CD4-positive, alpha-beta T cell treated with Interleukin-17A for 4 hours (primary cell): ENCODE measurements around the gene POC1B.
A peak's percentile ranks its signal among the peaks of the same experiment; 100 is the strongest.

Experiments
- DNase-seq: peaks from one replicate; pipeline ENCODE4 v3.0.0-alpha.2; 2020; ENCODE audit warnings: mixed read lengths

POC1B gene

DNA sequence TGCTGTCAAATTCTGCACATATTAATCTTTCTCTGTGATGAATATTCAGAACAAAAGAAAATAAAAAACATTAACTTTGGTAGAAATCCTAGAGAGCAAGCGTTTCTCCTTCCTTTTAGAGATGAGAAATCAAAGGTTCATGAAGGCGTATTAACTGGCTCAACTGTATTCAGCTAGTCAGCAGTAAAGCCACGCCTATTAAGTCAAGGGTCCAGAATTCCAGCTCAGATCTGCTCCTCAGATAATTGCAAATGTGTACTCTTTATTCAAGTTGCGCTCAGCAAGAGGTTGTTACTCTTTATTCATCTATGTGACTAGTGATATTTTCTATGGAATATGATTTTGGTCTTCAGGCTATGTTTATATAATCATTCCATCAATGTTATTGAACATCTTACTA lies 13.1 kb upstream of the POC1B start:
- no peak for DNase-seq

DNA sequence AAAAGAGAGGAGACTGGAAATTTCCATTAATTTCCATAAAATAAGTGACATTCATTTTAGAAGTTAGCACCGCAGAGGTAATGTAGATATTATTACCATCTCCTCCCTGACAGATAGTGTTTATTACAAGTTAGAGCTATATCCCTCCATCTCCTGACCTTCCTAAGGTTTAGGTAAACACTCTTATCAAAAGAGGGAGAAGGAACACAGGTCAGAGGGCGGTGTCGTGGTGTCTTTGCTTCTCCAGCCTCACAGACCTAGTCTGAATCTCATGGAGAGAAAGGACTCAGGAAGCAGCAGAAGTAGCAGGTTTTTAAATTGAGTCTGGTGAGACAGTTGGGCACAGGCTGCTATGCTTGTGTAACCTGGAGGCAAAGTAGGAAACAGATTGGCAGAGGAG lies 11.5 kb upstream of the POC1B start:
- DNase-seq = no peak

DNA sequence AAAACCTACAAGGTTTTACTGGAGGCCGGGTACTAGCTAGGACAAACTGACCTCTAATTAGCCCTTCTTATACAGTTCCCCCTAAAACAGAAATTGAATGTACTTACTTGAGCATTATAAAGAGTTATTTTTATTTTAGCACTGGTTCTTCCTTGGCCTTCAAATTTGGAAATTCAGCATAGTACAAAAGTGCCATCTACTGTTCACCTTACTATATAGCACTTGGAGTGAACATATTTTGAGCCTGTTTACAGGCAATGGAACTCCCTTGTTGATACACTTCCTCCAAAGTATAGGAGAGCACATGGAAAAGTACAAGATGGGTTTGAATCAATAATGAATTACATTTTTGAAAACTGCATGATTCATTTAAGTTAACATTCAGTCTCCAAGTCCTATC lies 3.9 kb upstream of the POC1B start:
- no peak for DNase-seq

DNA sequence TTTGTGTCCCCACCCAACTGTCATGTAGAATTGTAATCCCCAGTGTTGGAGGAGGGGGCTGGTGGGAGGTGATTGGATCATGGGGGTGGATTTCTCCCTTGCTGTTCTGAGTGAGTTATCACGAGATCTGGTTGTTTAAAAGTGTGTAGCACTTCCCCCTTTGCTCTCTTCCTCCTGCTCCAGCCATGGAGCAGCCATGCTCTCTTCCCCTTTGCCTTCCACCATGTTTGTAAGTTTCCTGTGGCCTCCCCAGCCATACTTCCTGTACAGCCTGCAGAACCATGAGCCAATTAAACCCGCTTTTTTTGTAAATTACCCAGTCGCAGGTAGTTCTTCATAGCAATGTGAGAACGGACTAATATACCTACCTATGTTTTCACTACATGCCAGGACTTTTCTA lies 2.6 kb upstream of the POC1B start:
- no peak for DNase-seq

DNA sequence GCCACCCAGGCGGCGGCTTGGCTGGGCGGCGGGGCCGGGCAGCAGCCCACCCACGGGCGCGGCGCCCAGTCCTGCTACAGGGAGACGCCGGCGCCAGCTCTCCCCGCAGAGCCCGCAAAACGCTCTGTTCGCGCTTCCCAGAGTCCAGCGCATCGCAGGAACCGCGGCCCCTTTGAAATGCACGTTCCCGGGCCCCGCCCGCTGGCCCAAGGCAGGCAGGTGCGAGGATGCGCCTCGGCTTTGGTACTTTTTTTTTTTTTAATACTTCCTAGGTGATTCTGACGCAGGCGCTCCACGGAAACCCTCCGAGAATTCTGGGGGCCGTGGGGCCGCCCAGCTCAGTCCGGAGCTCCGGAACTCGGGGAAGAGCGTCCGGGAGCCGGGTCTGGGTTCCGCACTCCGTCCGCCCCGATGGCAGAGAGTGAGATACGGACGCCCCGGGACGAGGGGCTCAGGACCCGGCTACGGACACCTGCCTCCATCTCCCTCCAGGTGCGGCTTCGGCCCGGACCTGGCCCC lies 483 bp downstream of the POC1B start:
- DNase-seq = peak; percentile 57

DNA sequence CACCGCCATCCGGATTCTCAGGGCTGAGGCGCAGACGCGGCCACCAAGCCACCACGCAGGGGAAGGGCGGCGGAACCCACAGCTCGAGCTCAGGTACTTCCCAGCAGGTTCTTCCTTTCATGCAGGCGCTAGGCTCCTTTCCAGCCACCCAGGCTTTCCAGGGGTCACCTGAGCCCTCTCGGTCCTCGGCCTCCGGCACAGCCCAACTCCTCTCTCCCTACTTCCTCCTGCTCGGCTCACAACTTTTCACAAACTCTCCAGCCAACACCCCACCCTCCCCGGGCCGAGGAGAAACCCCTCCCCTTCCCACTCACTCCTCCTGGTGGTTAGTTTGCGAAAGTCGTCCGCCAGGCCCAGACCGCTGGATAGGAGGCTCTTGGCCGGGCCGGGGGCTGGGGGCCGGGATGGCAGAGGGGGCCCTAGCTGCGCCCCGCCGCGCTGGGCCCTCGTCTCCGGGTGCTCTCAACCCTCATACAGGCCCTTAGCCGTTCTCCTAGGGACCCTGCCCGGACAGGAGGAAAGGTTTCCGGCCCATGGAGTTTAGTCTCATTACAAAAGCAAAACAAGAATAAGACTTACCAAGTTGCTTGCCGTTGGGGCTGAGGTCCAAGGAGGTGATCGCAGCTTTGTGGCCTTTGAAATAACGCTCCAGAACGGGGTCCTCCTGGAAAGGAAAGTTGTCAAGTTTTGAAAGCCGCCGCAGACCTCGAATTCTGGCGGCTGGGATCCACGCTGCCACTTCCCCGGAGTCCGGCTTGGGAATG lies 1.1 kb downstream of the POC1B start, which contains the start of gene GALNT4:
Gene GALNT4 (minus strand): TSS at position 256 of the 764 bp plus-strand sequence. CDS start 247 bp downstream, at position 9.
- DNase-seq = peak; percentile 80

DNA sequence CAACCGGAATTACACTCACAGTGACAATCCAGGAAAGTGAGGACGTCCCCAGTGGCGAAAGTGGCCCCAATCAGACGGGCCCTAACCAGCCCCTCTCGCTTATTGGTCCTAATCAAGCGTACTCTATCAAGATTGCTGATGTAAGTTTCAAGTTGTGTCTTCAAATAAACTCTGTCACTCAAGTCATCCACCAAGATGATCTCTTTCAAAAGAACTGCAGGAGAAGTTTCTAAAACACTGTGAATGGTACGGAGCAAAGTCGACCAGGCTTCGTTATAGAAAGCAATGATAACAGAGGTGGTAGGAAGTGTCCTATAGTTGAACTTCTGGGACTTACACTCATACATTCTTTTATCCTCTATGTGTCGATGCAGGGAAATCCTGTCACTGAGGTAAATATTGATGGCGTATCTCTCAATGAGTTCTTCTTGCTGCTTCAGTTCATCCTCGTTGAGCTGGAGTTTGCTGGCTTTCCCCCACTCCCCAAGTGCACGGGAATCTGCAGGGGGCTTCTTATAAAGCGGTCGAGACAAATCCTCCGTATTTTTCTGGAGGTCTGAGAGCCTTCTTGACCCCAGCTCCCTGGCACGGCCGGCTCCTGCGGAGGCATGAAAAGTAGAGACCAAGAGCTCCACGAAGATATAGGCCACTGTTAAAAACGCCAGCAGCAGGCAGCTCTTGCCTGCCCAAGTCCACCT lies 1.9 kb downstream of the POC1B start:
- no peak for DNase-seq

DNA sequence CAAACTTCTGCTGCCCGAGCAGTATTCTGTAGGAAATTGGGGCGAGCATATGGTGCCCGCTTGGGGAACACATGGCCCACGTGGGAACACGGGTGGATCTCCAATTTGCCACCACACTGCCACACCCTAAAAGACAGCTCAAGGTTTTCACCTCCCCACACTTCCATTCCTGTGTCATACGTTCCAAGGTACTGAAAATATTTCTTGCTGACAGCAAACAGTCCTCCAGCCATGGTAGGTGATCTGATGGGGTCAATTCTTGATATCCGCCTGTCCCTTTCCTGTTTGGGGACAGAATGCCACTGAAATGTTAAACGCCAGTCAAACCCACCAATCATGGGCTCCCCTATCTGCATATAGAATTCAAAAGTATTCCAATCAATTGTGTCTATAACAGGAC lies 2.5 kb downstream of the POC1B start:
- no peak for DNase-seq

DNA sequence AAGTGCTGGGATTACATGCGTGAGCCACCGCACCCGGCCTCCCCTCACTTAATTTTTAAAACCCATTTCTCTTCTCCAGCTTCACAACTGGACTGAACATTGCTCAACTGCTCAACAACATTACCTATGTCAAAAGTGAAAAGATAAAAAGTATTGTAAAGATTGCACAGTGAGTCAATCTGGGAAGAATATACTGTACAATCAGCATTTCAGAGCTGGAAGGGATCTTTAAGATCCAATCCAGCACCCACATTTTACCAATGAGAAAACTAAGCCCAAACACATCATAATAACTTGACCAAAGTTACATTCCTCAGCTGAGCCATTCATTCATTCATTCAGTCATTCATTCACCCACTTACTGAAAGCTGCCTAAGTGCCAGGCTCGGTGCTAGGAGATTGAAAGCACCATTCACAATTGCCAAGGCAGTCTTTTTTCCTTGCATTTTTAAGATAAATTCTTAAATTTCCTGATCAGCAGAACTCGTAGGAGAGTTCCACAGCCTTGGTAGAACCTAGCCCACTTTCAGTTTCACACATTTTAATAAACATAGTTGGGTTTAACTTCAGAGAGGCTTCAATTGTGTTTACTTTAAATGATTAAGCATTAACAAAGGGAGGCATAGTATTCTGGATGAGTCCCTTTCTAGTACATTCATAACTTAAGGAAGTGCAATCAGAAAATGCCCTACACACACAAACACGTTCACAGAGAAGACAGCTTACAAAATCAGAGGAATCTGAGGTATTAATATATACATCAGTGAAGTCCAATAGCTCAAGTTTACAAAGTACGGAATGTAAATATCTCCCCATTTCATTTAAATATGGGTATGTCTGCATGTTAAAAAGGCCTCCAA lies 4.3 kb downstream of the POC1B start:
- no peak for DNase-seq

DNA sequence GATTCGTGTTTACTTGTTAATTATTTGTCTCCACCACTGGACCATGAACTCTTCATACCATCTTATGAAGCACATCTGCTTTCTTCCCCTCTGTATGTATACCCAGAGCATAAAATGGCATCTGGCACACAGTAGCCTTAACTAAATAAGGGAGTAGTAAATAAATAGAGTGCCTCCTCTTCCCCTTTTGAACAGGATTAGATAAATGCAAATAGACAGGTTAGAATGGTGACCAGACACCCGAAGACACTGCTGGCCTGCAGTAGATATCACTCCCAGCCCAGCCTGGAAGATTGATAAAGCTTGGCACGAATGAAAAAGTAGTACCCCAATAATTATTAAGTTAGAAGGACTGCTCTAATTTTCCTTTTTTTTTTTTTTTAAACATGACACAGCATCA lies 8.1 kb downstream of the POC1B start:
- DNase-seq = no peak

DNA sequence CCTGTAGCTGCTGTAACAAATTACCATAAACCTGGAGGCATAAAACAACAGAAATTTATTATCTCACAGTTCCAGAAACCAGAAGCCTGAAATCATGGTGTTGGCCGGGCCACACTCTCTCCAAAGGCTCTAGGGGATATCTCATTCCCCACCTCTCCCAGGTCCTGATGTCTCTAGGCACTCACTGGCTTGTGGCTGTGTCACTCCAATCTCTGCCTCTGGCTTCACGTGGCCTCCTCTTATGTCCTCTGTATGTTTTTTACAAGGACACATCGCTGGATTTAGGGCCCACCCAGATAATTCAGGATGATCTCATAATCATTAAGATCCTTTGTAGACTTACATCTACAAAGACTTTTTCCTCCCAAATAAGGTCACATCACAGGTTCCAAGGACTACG lies 9.2 kb downstream of the POC1B start:
- no peak for DNase-seq

DNA sequence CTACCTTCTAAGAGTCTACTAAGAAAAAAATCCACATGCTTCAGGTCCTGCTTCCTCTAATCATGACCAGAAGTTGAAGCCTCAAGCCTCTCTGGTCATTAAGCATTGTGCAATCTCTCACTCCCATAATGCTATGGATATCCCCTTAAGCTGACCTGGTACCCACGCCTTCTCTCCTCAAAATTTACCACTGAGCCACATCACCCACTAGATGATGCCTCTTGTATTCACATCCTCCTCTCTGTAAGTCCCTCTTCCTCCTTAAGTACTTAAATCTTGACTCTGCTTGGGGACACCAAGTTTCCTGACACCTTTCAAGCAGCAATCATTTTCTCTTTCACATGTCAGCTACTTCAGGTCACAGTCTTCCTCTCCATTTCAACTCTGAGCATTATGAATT lies 11.1 kb downstream of the POC1B start:
- no peak for DNase-seq

DNA sequence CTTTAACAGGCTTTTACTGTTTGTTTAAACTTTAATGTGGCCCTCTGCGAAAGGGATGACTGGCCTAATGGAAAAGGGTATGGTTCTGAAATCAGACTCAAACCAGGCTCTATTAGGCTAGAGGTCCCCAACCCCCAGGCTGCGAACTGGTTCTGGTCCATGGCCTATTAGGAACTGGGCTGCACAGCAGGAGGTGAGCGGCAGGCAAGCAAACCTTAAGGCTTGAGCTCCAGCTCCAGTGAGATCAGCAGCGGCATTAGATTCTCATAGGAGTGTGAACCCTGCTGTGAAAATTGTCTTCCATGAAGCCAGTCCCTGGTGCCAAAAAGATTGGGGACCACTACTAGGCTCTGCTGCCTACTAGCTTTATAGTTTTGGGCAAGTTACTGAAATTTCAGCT lies 12.3 kb downstream of the POC1B start:
- no peak for DNase-seq

DNA sequence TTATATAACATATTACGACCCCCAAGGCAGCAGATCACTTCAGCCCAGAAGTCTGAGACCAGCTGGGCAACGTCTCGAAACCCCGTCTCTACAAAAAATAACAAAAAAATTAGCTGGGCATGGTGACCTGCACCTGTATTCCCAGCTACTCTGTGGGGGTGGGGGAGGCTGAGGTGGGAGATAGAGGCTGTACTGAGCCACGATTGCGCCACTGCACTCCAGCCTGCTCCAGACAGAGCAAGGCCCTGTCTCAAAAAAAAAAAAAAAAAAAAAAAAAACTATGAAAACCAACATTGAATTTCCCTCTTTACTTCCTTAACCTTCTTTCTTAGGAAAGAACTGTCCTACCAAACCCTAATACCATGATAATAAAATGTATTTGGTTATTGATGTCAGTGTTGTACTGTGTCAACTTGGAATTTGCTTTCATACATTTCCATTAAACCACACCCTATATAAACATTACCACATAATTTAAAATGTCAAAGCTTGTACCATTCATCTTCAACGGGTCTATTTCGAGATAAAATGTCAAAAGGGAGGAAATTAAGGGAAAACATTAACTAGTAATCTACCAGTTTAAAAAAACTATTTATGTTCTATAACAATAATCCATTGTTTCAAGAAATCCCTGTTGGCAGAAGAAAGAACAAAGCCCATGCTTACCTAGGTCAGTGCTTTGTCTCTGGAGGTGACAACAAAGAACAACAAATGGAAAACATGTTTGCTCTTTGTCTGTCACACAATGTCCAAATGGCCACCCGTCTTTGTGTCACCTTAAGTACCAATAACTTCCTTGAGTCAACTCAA lies 18.6 kb downstream of the POC1B start:
- DNase-seq = no peak

DNA sequence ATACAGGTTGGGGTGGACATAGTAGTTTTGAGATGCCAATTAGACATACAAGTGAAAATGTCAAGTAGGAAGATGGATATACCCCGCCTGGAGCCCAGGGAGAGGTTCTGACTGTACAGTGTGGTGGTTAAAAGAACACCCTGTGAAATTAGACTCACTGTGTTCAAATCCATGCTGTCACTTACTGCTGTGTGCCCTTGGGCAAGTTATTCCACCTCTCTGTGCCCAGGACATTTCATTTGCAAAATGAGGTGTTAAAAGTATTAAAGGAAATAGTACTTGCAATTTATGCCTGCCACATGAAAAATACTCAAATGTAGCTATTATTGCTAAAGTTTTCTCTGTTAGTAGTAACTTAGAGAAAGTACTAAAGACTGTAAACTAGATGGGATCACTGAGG lies 19.8 kb downstream of the POC1B start:
- DNase-seq = no peak

DNA sequence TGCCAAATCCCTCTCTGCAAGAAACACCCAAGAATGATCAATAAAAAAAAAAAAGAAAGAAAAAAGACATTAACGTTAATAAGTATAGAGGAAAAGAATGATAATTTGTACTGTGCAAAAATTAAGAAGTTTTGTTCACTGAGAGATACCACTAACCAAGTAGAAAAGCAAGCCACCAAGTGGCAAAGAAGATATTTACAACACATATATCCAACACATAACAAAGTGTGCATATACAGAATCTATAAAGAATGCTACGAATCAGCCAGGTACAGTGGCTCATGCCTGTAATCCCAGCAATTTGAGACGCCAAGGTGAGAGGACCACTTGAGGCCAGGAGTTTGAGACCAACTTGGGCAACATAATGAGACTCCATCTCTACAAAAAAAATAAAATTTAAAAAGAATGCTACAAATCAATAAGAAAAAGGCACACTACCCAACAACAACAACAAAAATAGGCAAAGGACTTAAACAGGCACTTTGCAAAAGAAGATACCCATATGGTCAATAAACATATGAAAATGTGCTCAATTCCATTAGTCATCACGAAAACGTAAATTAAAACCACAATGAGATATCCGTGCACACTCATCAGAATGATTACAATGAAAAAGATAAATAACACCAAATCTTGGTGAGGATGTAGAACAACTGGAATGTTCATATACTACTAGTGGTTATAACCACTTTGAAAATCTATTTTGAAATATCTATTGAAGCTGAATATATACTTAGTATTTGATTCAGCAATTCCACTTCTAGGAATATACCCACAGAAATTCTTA lies 21.1 kb downstream of the POC1B start:
- DNase-seq = no peak

DNA sequence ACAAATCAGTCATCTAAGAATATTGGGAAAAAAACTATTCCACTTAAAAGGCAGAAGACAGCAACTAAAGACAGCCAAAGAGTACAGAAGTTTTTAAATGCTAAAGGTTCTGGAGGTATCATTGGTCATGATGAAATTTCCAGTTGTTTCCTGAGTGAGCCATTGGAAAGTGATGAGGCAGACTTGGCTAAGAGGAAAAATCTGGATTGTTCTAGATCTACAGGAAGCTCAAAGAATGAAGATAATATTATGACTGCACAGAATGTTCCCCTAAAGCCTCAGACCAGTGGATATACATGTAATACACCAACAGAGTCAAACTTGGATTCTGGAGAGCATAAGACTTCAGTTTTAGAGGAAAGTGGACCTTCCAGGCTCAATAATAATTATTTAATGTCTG lies 24.1 kb downstream of the POC1B start:
- no peak for DNase-seq

DNA sequence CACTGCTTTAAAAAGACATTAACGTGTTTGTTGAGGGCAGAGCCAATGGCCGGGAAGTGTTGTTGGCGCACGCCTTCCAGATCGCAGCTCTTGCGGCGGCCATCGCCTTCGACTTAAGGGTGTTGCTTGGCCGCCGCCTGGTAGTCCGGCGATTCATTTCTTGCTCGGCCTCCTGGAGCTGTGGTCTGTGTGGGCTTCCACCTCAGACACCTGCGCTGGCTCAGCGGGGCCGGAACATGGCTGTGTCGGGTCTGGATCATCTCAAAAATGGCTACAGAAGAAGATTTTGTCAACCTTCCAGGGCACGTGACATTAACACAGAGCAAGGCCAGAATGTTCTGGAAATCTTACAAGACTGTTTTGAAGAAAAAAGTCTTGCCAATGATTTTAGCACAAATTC lies 26.0 kb downstream of the POC1B start:
- DNase-seq = no peak

DNA sequence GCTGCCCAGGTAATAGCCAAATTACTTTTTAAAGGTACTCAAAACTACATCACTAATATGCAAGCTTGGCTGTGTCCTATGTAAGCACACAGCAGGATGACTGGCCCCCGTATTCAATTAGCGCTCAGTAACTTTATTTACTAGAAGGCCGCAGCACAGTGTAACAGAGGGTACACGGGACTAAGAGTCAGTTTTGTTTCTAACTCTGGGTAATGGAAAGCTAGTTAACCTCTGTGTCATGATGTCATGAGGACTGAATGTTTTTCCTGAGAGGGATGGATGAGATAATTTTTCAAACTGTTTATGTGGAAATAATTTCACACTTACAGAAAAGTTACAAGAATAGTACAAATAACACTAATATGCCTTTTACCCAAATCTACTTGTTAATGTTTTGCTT lies 28.4 kb downstream of the POC1B start:
- DNase-seq = no peak

DNA sequence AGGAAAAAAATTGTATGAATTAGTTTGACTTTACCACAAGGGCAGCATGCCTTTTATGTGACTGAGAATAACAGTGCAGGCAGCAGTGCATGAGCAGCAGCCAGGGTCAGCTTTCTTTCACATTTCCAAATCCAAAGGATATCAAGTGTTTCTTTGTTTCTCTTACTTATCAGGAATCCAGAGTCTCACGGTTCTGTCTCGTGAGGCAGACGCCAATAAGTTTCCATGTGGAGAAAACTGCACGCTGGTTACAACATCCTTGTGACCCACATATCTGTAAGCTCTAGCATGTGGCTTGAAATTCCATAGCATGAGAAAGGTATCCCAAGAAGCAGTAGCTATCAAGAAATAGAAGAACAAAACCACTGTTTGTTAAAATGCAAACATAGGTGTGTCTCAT lies 28.8 kb downstream of the POC1B start:
- no peak for DNase-seq

DNA sequence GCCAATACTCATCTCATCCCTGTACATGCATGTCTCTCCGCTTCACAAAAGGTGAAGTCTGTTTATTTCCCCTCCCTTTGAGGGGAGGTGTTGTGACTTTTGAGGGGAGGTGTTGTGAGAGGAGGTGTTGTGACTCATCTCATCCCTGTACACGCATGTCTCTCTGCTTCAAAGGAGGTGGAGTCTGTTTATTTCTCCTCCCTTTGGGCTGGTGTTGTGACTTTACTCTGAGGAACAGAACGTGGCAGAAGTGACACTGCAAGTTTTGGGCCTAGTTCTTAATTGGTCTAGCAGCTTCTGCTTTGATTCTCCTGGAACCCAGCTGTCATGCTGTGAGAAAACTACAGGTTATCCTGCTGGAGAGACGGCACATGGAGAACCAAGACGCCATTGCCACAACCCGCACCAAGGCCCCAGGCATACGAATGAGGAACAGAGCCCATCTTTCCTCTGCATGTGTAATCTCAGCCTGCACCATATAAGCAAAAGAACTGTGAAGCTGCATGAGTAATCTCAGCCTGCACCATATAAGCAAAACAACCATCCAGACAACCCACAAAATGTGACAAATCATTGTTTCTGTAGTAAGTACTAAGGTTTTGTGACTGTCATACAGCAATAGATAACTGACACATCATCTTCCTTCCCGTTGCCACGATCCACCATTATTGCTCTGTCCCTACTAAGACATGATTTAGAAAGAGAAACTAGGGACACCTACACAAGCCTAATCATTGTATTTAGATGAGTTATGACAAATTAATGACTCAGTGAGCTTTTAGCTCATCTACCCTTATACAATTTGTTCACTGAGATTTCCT lies 31.2 kb downstream of the POC1B start:
- DNase-seq = no peak
